ENCODE results near the gene STYXL2. TPM values are rescaled to one million over a fixed set of nuclear protein-coding genes. Genes with fewer than 3 reads are reported as not detected.

STYXL2 gene
- total and polyA plus RNA-seq, 9 donors = 0.08 to 0.30 (median 0.15) TPM; not detected in 2

DNA sequence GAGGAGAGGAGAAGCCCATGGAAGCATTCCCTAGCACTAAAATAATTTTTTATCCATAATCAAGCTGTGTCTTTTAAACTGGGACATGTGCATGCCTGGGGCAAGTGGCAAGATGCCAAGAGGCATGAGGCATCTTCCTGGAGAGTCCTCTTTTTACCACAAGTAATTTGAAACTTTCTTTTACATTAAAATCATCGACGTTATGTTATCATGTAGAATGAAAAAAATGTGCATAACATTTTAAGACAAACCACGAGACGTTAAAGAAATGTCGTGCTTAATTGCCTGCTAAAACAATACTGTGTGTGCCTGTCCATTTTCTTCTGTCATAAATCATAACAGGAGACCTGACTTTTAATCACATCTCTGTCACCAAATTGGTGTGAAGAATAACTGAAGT, 1.5 kb downstream of the STYXL2 start:
- Histone ChIP-seq H3K36me3 (no peaks in the 10 kb centered on the region), H3K4me3 (no peak overlapping the region), H3K27ac (no peak overlapping the region), H3K4me1 (ENCODE audit: insufficient read depth) (no peaks in the 10 kb centered on the region), H3K9me3 (no peaks in the 10 kb centered on the region), H3K27me3 (no peaks in the 10 kb centered on the region)
- DNase-seq = no peak
- intact Hi-C loops (cut with DNase I) = no loop called here
- 7 to 23% (median 9%) methylated on average over 5 of the region's 5 CpGs for WGBS, 3 donors
- TF ChIP-seq CTCF (IDR thresholded peaks at IDR 0.05) = no peak
- no peak for TF ChIP-seq POLR2A (IDR thresholded peaks at IDR 0.05)

DNA sequence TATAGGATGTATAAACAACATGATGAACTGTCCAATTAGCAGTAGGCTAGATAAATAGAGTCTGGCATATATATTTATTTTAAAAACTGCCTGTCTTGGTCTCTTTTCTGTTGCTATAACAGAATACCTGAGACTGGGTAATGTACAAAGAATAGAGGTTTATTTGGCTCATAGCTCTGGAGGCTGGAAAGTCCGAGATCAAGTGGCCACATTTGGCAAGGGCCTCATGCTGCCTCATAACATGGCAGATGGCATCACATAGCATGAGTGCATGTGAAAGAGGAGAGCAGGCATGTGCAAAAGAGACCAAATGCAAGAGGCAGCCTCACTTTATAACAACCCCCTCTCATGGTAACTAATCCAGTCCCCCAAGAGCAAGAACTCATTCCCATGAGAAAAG, 6.0 kb downstream of the STYXL2 start:
- no peaks in the 10 kb centered on the region for H3K36me3 ChIP-seq
- no peak for TF ChIP-seq POLR2A (IDR thresholded peaks at IDR 0.05)
- H3K27me3 ChIP-seq = no peaks in the 10 kb centered on the region
- no peak for DNase-seq
- WGBS, 3 donors = 68 to 93% (median 79%) methylated on average over 1 of the region's 1 CpG
- no peak overlapping the region for H3K4me3 ChIP-seq
- no peaks in the 10 kb centered on the region for H3K4me1 ChIP-seq (ENCODE audit: insufficient read depth)
- intact Hi-C loops (cut with DNase I) = no loop called here
- no peaks in the 10 kb centered on the region for H3K9me3 ChIP-seq
- H3K27ac ChIP-seq = no peak overlapping the region

DNA sequence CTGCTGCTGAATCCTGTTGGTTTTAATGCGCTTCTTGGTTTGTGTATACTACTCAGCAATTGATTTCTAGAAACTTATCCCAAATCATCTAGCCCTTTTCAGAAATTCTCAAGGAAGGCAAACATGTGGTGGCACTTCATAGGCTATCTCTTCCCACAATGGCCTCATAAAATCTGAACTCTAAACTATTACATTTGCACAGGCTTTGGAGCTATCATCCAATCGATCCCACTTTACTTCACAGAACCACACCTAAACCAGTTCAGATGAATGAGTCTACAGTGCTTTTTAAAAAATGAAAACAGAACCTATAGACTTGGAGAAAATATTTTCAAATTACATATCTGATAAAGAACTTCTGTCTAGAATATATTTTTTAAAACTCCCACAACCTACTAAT, 6.9 kb downstream of the STYXL2 start:
- no peaks in the 10 kb centered on the region for H3K36me3 ChIP-seq
- TF ChIP-seq POLR2A (IDR thresholded peaks at IDR 0.05) = no peak
- no peak for TF ChIP-seq EP300 (IDR thresholded peaks at IDR 0.05)
- no peak for TF ChIP-seq CTCF (IDR thresholded peaks at IDR 0.05)
- no peak overlapping the region for H3K27ac ChIP-seq
- no peaks in the 10 kb centered on the region for H3K4me1 ChIP-seq (ENCODE audit: insufficient read depth)
- no peak for DNase-seq
- 95 to 96% (median 96%) methylated on average over 2 of the region's 2 CpGs for WGBS, 3 donors
- no peaks in the 10 kb centered on the region for H3K9me3 ChIP-seq
- intact Hi-C loops (cut with DNase I) = no loop called here
- no peak overlapping the region for H3K4me3 ChIP-seq
- no peaks in the 10 kb centered on the region for H3K27me3 ChIP-seq

DNA sequence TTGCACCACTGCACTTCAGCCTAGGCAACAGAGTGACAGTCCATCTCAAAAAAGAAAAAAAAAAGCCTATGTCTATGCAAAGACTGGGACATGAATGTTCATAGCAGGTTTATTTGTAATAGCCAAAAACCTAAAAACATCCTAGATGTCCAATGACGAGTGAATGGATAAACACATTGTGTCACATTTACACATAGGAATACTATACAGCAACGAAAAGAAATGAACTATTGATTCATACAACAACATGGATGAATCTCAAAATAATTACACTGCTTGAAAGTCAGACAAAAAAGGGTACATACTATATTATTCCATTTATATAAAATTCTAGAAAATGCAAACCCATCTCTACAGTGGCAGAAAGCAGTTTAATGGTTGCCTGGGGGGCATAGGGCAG, 7.9 kb downstream of the STYXL2 start:
- intact Hi-C loops (cut with DNase I) = no loop called here
- WGBS, 3 donors = 61 to 89% (median 86%) methylated on average over 2 of the region's 2 CpGs
- no peak overlapping the region for H3K4me3 ChIP-seq
- TF ChIP-seq CTCF (IDR thresholded peaks at IDR 0.05) (no peak), EP300 (IDR thresholded peaks at IDR 0.05) (no peak), POLR2A (IDR thresholded peaks at IDR 0.05) (no peak)
- H3K27me3 ChIP-seq = no peaks in the 10 kb centered on the region
- H3K36me3 ChIP-seq = no peaks in the 10 kb centered on the region
- H3K27ac ChIP-seq = no peak overlapping the region
- no peak for DNase-seq
- H3K4me1 ChIP-seq (ENCODE audit: insufficient read depth) = no peaks in the 10 kb centered on the region
- no peaks in the 10 kb centered on the region for H3K9me3 ChIP-seq

GRCh38 chr1:167102906-167103573, 9.2 kb downstream of the STYXL2 start:
- Histone ChIP-seq H3K4me1 (ENCODE audit: insufficient read depth) (no peaks in the 10 kb centered on the region), H3K36me3 (no peaks in the 10 kb centered on the region), H3K9me3 (no peaks in the 10 kb centered on the region), H3K4me3 (no peak overlapping the region), H3K27me3 (no peaks in the 10 kb centered on the region), H3K27ac (no peak overlapping the region)
- 69 to 78% (median 78%) methylated on average over 5 of the region's 5 CpGs for WGBS, 3 donors
- intact Hi-C loops (cut with DNase I) = no loop called here
- TF ChIP-seq EP300 (IDR thresholded peaks at IDR 0.05) (no peak), POLR2A (IDR thresholded peaks at IDR 0.05) (no peak), CTCF (IDR thresholded peaks at IDR 0.05) (no peak)
- no peak for DNase-seq
